HPDE6-E6E7 (cell line): ENCODE results near the gene TTC32.
"Not testable (repeated sequence)": the region's sequence is repeated elsewhere in the genome, so short reads cannot be mapped to it uniquely, and the experiment has no call there.

Source experiments
- DNase-seq: peaks from one replicate; pipeline ENCODE4 v3.0.0; 2011; ENCODE audit warnings: missing footprints; ENCODE audit errors: extremely low spot score

The TTC32 gene

DNA sequence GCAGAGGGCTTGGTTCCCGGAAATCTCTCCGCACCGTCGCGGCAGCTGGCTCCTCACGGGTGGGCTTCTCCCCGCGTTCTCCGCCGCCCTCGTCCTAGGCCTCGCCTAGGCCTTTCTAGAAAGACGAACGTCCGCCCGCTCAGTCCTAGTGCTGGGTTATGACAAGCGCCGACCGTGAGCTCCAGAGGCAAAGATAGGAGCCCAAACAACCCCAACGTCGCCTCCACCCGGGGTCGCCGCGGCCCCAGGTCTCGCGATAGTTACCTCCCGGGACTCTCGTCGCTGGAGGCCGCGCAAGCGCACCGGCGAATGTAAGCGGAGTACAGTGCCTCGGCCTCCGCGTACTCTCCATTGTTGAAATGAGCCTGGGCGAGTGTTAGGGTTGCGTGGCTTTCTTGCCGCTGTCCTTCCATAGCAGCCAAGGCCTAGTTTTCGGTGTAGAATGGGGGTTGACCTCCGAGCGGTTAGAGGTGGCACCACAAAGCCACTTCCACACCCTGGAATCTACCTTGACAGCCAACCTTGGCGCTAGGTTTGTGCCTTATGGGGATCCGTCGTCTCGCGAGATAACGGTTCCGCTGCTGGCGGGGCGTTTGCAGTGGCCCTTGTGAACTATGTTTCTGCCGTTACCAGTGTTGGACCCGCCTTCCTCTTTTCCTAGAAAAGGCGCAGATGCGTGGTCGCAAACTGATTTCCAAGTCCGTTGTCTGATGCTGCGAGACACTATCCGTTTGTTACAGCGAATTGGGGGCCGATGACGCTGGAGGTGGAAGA is at the start of gene TTC32:
Gene TTC32, minus strand, starts transcription at position 542 of the 774 bp plus-strand sequence. Its CDS starts 129 bp downstream, at position 413.
- DNase-seq: peak; percentile 88

DNA sequence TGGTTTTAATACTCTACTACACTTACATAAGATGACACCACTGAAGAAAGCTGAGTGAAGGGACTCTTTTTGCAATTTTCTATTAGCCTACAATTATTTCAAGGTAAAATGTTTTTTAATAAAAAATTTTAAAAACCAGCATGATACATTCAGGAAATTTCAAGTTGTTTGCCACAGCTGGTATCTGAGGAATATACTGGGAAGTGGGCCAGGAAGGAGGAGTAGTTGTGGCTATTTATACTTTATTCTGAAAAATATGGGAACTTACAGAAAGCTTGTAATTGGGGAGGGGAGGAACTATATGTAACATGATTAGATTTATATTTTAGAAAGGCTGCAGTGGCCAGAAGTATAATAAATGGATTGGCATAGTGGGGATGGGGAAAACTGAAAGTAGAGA is 47.3 kb upstream of the TTC32 start:
- DNase-seq: no peak

DNA sequence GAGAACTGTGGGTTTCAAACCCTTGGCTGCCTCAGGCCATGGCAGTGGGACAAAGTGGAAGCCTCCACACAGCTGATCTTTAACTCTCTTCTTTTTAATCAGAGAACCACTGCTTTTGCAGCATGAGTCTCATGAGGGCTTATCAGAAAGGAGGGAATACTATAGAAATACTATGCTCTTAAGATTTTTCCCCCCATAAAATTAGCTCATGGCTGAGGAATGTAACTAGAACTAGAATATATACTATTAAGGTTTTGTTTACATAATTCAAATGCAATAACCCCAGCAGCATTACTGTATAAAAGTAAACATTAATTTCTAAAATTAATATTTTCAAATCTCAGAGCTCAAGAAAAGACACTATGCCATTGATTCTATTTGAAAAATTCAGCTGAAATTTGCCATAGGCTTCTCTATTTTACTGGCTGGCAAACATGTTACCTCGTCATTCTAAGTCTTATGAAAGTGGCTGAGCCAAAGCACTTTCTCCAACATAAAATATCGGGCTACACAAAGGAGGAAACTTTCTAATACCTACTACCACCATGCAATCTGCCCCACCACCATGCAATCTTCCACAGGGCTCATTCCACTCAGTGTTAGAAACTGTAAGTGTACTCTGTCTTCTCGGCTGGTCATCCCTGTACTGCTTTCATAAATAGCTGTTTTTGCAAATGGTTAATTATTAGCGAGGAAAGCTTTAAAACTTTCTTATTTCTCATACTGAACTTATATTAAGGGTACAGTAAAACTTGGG is 45.6 kb upstream of the TTC32 start:
- DNase-seq: no peak

DNA sequence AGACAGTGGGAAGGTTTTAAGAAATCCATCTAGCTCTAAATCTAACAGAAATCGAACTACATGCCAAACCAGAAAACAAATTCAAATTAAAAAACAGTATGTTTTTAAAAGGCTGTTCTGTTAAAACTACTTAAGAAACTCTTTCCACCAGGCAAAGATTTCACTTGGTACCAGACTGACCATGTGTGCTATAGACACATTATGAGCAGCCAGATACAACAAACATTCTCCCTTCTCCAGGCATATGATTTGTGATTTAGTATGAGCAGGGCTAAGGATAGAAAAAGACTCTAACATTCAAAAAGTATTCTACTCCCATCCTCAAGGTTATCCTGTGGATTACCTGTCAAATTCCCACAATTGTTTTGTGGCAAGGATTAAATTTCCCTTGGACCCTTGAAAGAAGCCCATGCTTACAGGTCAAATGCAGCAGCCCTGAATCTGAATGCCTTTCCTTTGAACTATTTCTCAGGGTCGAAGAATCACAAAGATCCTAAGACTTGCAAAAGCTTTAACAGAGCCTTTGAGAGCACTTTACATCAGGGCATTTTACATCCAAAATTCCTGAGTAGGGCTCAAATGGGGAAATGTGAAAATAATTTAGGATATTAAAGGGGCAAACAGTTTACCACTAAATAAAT is 42.5 kb upstream of the TTC32 start:
- no peak for DNase-seq

DNA sequence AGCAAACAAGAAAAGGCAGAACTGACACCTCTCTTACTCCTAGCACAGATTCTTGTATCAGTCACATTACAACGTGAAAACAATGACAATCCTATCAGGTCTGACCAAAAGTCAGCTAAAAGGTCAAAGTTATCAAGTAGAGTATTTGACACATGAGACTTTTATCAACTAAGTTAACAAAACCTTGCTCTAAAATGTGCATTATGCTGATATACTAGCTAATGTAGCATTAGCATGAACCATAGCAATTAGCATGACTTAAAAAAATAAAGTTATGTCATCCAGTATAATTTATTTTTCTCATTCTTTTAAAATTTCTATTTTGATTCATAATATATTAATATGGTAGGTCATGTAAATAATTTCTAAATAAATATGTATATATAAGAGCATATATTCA is 41.4 kb upstream of the TTC32 start:
- no peak for DNase-seq

DNA sequence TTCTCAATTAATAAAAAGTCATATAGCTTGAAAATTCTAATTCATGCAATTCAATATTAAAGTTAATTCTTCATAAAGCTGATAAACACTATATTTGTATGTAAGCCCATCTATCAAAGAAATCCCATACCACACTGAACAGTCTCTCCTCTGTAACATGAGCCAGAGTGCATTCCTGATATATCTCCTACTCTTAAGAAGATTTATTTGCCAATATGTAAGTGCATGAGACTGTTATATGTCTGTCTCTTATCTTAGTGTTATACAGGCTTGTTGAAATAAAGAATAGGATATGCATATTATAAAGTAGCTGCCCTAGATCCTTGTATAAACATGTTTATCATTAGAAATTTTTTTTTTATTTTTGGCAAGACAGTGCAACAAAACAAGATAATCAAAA is 40.4 kb upstream of the TTC32 start:
- no peak for DNase-seq

DNA sequence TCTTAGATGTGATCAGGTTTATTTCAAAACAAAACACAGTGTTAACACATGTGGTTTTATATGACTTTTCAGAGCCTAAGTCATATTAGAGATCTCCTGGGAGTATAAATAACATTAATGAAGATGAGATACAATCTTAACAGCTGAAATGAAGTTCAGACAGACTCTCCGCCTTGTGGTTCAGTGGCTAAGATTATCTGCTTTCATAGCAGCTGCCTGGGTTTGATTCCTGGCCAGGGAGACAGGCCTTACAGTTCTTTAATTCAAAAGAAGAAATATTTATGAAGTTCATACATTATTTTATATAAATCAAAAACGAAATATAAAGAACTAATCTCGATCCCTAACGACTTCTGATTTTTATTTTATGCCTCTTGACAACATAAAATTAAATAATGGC is 35.2 kb upstream of the TTC32 start:
- DNase-seq: no peak

DNA sequence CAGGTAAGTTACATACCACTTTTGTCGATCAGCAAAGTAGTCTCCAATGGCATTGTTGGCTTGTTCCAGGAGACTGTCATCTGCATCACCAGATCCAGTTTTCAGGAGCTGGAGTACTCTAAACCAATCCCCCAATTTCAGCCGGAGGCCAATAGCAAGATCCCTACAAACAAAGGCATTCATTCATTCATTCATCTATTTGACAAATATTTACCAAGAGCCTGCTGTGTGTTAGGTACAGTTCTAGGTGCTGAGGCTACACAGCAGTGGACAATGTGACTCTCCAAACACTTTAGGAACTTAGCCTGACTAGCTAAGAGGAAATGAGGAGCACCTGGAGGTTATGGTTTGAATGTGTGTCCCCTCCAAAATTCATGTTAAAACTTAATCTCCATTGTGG is 34.4 kb upstream of the TTC32 start:
- DNase-seq: no peak

DNA sequence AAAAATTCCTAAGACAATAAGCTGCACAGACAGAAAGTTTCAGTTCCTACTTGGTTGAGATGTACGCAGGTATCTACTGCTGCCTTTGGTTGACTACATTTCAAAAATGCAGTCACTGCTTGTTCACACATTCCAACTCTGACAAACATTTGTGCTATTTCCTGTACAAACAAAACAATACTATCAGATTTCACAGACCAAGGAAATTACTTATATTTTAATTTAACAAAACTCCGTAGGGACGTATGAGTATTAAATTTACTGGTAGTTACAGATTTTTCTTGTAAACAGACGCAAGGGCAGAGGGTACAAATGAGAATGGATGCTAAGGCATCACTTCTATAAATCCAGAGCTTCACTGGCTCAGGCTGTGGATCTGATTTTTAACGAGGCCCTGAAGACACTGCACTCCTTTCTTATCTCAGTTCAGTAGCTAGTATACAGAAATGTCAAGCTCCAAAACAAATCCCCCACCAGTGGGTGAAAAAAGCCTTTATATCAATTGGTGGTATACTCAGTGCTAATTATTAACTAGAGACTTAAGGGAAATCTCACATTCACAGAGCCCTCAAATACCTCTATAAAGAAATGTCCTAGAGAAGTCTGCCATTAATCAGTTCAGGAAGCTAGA is 31.7 kb upstream of the TTC32 start:
- DNase-seq: peak; percentile 41

DNA sequence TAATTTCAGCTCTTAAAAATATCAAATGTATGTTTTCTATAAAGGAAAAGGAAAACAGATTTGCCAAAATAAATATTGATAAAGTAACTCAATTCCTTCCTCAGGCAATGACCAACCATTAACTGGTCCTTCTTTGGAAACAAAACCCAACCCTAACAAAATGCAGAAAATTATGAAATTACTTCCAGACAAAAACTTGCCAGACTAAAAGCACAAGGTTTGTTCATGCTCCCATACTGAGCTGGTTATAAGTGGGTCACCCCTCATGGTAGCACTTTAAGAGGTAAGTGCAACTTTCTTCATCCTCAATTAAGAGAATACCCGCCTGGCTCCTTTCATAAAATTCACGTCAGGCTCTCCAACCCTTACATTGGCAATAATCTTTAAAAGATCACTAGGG is 31.1 kb upstream of the TTC32 start:
- DNase-seq: no peak

DNA sequence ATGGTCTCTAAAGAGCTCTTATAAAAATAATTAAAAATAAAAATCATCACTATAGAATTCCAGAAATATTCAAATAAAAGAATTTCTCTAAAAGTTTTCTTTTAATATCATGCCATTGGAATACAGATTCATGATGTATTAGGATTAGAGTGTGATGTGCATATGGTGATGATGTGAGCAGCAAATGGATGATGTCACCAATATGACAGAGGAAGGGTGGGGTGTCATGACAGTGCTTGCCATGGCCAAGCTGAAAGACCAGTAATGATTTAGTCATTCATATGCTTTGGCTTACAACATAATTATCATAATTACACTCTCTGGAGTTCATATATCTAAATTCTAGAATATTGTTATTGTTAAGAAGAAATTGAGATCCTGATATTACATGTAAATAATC is 27.4 kb upstream of the TTC32 start:
- DNase-seq: no peak

DNA sequence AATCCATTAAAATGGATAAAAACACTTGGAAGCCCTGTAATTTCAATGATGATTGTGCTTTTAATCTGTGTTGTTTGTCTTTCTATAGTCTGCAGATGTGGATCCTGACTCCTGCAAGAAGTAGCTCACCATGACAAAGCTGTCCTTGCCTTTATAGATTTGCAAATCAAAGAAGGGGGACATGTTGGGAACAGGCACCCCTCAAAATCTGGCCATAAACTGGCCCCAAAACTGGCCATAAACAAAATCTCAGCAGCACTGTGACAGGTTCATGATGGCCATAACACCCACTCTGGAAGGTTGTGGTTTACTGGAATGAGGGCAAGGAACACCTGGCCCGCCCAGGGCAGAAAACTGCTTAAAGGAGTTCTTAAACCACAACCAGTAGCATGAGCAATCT is 26.0 kb upstream of the TTC32 start:
- not testable (repeated sequence) for DNase-seq

DNA sequence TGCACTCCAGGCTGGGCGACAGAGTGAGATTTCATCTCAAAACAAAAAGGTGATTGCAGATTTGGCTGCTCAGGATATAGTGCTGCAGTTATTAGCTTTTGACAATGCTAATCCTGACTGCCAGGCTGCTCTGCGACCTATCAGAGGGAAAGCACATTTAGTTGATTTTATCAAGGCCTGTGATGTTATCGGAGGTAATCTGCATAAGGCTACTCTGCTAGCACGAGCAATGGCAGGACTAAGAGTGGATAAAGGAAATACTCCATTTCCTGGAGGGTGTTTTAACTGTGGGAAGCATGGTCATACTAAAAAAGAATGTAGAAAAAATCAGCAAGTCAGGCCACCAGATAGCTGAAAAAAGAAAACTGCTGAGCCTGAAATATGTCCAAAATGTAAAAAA is 22.7 kb upstream of the TTC32 start:
- DNase-seq: not testable (repeated sequence)

DNA sequence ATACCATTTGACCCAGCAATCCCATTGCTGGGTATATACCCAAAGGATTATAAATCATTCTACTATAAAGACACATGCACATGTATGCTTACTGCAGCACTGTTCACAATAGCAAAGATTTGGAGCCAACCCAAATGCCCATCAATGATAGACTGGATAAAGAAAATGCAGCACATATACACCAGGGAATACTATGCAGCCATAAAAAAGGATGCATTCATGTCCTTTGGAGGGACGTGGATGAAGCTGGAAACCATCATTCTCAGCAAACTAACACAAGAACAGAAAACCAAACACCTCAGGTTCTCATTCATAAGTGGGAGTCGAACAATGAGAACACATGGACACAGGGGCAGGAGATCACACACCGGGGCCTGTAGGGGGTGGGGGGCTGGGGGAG is 20.4 kb upstream of the TTC32 start:
- not testable (repeated sequence) for DNase-seq

DNA sequence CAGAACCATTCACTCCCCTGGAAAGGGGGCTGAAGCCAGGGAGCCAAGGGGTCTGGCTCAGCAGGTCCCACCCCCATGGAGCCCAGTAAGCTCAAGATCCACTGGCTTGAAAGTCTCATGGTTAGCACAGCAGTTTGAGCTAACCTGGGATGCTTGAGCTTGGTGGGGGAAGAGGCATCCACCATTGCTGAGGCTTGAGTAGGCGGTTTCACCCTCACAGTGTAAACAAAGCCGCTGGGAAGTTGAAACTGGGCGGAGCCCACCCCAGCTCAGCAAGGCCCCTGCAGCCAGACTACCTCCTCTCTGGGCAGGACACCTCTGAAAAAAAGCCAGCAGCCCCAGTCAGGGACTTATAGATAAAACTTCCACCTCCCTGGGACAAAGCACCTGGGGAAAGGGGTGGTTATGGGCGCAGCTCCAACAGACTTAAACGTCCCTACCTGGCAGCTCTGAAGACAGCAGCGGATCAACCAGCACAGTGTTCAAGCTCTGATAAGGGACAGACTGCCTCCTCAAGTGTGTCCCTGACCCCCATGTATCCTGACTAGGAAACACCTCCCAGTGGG is 14.7 kb upstream of the TTC32 start:
- DNase-seq: no peak

DNA sequence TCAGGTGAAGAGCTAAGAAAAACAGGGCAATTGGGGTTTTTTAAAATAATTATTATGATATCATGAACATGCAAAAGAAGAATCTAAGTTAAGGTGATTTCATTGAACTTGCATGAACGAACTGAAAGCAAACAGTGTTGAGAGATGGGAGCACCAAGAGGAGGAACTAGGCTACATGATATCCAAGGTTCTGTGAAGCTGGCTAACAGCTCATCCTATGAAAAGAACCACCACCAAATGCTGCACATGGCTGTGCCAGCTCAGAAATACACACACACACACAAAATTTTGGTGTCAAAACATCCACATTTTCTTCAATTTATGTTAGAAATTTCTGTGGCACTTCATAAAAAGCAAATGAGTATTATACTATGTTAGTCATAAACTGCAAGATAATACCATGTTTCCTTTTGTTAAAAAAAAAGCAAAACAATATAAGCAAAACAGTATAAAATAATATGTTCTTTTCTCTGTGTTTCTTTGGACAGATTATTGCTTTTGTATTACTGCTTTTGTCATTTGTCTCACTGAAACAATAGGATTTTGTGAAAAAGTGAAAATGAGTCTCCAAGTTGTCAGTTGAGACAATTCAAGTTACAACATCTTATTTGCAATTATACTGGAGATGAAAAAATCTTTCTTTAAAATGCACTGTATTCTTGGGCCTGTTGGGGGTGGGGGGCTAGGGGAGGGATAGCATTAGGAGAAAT is 12.6 kb upstream of the TTC32 start:
- no peak for DNase-seq

DNA sequence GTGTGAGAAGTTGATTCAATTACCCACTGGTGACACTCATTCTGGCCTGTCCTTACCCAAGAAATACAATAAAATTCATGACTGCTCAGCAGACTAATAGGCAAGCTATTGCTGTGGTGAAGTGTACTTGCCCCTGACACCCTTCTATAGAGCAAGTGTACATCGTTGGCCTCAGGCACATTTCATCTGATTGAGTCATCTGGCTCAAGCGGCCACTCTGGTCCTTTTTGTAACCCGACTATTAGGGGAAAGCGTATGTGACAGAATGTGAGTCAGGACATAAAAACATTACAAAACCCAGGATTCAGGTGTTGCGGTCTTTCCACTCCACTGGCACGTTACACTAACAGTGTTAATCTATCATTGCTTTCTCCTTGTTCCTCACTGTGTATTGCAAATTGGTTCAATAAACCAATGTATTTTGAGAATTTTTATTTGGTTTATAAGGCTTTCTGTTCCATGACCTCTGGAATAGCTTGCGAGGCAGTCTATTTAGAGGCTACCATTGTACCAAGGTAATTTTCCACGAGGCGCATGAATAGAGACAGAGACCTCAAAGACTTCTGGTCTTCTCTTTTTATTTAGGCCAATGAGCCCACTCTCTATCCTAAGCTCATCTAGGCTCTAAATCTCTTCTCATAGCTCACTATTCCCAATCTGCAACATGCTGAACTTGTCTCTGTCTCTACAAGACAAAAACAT is 10.2 kb upstream of the TTC32 start:
- peak; percentile 66 for DNase-seq

DNA sequence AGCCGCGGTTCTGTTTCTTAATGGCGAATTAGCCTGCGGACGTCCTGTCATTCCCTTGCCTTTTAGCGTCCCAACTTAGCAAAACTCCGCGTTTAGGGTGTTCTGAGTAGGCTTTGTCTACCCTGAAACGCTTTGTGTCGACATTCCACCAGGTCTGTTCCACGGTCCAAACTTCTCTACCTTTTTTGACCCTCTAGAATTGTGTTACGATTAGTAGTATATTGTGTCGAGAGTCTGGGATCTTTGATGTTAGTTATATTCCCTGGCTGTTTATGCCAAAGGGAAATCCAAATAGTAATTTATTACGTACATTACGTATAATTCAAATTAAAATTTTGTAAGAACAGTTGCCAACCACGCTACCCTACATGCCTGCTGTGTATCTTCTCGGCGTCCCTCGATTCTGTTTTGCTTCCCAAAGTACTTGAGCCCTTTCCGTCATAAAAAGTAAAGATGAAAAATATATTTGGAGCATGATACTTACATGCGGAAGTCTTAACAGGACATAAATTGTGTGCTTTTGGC is 495 bp upstream of the TTC32 start:
- no peak for DNase-seq

DNA sequence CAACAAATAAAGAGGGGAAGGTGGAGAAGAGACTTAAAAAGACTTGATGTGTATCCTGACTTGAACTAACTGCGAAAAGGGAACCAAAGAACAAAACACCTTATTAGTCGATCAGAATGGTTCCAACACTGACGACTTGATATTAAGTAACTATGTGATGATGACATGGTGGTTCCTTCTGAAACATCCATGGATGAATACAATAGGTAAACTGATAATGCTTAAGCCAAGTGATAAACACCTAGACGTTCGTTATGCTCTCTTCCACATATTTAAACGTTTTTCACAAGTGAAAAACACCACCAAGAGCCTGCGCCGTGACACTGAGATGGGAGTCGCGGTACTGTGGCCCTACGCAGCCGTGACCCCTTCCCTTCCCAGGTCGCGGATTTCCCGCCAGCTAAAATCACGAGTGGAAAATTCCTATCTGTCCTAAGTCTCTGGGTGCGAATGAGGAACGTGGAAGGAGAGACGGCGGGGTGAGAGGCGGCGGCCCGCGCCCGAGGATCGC is 797 bp downstream of the TTC32 start:
- DNase-seq: no peak
